ENCODE measurements around the gene SNRPD1.
"Not testable (repeated sequence)": the region's sequence is repeated elsewhere in the genome, so short reads cannot be mapped to it uniquely, and the experiment has no call there.

The SNRPD1 gene

DNA sequence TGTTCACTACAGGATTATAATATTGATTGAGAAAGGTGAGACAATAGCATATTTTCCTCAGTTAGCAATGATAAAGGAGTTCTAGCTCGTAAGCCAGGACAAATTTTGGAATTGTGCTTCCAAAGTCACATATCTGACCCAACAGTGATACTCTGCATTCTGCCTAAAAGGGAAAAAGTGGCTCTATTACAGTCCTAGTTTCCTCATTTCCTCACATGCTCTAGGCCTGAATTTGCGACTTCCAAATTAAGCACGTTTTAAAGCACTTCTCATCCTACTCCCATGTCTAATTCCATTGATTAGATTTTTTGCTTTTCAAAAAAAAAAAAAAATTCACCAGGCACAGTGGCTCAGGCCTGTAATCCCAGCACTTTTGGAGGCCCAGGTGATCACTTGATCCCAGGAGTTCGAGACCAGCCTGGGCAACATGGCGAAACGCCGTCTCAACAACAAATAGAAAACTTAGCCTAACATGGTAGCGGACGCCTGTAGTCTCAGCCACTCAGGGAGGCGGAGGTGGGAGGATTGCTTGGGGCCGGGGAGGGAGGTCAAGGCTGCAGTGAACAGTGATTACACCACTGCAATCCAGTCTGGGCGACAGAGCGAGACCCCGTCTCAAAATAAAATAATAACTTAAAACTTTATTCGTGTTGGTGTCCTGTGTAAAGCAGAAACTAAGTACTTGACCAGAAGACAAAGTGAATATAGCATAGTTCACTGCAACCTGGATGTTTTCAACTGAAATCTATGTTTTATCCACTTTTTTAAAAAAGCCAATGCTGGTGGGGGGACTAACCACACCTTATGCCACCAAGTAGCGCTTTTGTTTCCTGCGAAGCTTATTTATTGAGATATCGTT is 13.2 kb upstream of the SNRPD1 start:
- TF ChIP-seq, protein P1, sequence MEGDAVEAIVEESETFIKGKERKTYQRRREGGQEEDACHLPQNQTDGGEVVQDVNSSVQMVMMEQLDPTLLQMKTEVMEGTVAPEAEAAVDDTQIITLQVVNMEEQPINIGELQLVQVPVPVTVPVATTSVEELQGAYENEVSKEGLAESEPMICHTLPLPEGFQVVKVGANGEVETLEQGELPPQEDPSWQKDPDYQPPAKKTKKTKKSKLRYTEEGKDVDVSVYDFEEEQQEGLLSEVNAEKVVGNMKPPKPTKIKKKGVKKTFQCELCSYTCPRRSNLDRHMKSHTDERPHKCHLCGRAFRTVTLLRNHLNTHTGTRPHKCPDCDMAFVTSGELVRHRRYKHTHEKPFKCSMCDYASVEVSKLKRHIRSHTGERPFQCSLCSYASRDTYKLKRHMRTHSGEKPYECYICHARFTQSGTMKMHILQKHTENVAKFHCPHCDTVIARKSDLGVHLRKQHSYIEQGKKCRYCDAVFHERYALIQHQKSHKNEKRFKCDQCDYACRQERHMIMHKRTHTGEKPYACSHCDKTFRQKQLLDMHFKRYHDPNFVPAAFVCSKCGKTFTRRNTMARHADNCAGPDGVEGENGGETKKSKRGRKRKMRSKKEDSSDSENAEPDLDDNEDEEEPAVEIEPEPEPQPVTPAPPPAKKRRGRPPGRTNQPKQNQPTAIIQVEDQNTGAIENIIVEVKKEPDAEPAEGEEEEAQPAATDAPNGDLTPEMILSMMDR (IDR thresholded peaks at IDR 0.05; ENCODE audit: insufficient read depth, missing control alignments): no peak
- DNase-seq (ENCODE audit: insufficient read length, low spot score) (no peak), FAIRE-seq (peak; percentile 16)

DNA sequence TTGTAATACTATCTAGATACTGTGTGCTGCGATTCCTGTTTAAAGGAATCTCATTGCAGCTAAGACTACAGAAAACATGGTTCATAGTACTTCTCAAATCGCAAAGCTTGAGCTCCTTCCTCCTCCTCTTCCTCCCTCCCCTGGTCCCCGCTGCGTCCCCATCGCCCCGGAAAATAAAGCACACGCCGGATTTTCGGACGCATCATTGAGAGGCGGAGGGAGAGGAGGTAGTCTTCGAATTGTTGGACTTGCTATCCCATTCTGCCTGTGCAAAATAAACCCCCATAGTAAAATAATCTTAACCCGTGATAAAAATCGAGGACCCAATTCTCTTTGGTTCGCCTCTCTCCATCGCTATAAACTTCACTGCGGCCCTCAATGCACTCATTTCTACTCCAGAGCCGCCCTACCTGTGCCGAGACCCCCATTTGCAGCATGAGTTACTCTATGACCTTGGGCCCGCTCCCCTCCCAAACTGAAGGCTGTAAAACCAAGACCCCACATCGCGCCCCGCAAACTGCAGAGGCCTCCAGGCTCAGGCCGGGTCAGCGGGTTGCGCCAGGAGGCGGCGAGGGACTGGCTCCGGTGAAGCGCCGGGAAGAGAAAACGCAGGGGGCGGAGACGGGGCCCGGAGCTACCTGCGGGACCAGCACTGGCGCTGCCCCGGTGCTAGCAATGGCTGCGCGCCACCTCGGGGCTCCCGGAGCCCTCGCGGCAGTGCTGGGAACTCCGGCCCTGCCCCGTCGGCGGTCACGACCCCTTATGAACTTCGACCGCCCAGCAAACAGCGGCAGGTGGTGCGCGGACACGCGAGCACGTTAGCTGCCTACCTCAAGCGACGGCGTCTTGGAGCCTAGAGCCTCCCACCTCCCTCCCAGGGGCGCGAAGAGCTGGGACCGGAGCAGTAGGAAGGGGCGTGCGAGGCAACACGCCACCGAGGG is 12.3 kb upstream of the SNRPD1 start:
- peak; percentile 11 for FAIRE-seq
- TF ChIP-seq, protein P1 (IDR thresholded peaks at IDR 0.05; ENCODE audit: insufficient read depth, missing control alignments): no peak
- DNase-seq (ENCODE audit: insufficient read length, low spot score): no peak

DNA sequence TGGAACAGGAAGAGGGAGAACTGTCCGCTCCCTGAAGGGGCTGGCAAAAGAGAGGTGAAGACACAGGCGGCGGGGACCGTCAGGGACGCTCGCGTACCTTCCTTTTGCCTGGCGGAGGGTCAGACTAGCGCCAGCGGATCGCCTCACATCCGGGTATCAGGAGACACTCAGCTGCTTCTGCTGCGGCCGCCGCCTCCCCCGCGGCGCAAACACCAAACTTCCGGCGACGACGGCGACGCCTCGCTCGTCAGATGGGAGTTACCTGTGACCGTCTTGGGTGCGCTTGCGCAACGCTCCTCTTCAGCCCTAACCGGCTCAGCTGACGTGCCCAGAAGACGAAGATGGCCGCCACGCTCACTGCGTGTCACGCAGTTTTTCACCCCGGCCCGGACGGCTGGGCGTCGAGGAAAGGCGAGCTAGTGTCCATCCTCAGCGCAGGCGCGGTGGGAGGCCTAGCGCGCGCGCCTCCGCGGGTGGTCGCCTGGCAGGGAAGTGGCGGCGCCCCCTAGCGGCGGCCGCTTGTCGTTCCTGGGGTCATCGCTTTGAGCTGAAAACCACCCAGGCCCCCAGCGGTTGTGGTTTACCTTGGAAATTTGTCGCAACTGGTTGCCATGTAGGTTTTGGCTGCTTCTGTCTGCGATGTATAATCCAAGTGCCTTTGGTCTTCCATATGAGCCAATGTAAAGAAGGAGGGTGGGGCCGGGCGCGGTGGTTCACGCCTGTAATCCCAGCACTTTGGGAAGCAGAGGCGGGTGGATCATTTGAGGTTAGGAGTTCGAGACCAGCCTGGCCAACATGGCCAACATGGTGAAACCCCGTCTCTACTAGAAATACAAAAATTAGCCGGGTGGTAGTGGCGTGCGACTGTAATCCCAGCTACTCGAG is 11.3 kb upstream of the SNRPD1 start, which contains the start of gene ESCO1:
TSS of gene ESCO1 (minus strand) at position 179 of the 885 bp plus-strand sequence. CDS start 25,861 bp downstream, outside the sequence.
- TF ChIP-seq, protein P1 (IDR thresholded peaks at IDR 0.05; ENCODE audit: insufficient read depth, missing control alignments): peak; percentile 66
- FAIRE-seq (no peak), DNase-seq (ENCODE audit: insufficient read length, low spot score) (peak; percentile 88)

DNA sequence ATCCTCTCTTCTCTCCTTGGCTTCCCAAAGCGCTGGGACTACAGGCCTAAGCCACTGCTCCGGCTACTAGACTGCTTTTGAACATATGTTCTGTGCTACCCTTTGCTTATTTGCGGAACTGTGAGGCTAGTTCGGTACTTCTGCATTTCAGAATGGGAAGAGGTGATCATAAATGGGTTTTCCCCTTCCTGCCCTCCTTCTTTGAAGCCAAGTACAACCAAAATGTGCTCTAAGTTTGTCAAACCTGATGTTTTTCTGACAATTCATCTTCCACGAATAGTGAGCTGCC is 9.9 kb upstream of the SNRPD1 start:
- DNase-seq (ENCODE audit: insufficient read length, low spot score): no peak
- no peak for FAIRE-seq
- TF ChIP-seq, protein P1 (IDR thresholded peaks at IDR 0.05; ENCODE audit: insufficient read depth, missing control alignments): no peak

DNA sequence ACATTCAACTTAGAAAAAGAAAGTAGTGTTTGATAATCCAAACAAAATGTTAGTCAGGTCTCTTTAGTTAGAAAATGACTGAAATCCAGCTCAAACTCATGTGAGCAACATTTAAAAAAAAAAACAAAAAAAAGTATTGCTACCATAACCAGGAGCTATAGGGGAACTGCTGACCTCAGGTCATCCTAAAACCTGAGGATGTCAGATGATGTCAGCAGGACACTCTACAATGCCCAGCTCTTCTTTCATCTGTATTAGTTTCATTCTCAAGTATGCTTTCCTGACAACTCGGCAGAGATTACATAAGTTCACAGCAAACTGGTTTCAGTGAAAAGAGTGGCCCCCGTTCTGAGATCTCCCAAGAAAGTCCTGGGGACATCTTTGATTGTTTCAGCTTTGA is 7.4 kb upstream of the SNRPD1 start:
- DNase-seq (ENCODE audit: insufficient read length, low spot score) (no peak), FAIRE-seq (no peak)
- TF ChIP-seq, protein P1 (IDR thresholded peaks at IDR 0.05; ENCODE audit: insufficient read depth, missing control alignments): no peak

DNA sequence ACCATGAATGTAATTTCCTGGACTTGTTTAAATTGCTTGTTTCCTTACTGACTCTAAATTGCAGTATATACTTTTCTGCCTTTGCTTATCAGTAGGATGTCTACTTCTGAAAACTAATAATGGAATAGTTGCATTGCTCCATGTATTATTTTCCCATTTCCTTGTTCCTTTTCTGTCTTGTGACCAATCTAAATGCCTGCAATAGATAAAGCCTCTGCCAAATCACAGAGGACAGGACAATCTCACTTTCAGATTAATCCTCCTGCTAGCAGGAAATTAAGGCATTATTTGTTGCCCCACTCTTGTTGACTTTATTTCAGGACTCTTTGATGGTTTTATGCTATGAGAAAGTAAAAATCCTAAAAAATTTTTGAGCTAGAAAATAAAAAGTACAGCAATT is 6.9 kb upstream of the SNRPD1 start:
- TF ChIP-seq, protein P1 (IDR thresholded peaks at IDR 0.05; ENCODE audit: insufficient read depth, missing control alignments): no peak
- DNase-seq (ENCODE audit: insufficient read length, low spot score) (no peak), FAIRE-seq (no peak)

DNA sequence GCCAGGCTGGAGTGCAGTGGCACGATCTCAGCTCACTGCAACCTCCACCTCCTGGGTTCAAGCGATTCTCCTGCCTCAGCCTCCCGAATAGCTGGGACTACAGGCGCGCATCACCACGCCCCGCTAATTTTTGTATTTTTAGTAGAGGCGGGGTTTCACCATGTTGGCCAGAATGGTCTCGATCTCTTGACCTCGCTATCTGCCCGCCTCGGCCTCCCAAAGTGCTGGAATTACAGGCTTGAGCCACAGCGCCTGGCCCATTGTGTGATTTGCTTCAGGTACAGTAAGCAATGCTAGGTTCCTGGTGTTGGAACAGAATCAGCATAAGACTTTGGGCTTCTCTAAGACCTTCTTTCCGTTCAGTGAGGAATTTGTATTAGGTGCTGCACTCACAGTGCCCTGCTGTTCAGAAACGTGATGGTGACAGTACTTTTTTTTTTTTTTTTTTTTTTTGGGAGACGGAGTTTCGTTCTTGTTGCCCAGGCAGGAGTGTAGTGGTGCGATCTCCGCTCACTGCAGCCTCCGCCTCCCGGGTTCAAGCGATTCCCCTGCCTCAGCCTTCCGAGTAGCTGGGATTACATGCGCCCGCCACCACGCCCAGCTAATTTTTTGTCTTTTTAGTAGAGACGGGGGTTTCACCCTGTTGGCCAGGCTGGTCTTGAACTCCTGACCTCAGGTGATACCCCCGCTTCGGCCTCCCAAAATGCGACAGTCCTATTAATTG is 551 bp upstream of the SNRPD1 start:
- DNase-seq (ENCODE audit: insufficient read length, low spot score); FAIRE-seq: not testable (repeated sequence)

DNA sequence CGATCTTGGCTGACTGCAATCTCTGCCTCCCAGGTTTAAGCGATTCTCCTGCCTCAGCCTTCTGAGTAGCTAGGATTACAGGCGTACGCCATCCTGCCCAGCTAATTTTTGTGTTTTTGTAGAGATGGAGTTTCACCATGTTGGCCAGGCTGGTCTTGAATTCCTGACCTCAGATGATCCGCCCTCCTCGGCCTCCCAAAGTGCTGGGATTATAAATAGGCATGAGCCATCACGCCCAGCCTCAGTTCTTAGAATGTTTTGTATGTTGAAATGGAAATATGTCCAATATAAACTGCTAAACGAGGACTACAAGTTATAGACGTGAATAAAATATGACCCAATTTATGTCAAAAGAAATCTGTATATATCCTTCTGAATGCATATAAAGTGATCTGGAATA is 9.5 kb downstream of the SNRPD1 start:
- DNase-seq (ENCODE audit: insufficient read length, low spot score); FAIRE-seq: not testable (repeated sequence)

All from D721Med (cell line).